NCI-H2107 (cell line): ENCODE data around the gene SLC35A5.

Experiments
- DNase-seq: peaks from one replicate; lab custom pipeline; 2025; lab: John Stamatoyannopoulos, UW

SLC35A5 gene

GRCh38 chr3:112572701-112573100 lies 10.9 kb downstream of the SLC35A5 start:
- DNase-seq: no peak

GRCh38 chr3:112579232-112579631 lies 17.4 kb downstream of the SLC35A5 start:
- no peak for DNase-seq

DNA sequence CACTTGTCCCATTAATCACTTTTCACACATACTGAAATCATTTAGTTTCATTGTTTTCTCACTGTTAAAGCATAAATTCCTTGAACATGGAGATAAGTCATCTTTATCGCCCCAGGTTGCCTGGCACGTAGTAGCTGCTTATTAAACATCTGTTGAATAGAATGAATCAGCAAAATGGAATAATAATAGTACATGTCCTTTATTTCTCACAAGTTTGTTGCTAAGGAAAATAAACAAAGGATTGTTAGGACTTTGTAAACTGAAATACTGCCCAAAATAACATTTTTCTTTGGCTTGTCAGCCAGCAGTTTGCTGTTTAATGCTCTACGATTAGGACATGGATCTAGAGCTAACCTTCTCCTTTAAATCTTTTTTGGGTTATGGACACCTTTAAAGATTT lies 17.9 kb downstream of the SLC35A5 start:
- DNase-seq: no peak

DNA sequence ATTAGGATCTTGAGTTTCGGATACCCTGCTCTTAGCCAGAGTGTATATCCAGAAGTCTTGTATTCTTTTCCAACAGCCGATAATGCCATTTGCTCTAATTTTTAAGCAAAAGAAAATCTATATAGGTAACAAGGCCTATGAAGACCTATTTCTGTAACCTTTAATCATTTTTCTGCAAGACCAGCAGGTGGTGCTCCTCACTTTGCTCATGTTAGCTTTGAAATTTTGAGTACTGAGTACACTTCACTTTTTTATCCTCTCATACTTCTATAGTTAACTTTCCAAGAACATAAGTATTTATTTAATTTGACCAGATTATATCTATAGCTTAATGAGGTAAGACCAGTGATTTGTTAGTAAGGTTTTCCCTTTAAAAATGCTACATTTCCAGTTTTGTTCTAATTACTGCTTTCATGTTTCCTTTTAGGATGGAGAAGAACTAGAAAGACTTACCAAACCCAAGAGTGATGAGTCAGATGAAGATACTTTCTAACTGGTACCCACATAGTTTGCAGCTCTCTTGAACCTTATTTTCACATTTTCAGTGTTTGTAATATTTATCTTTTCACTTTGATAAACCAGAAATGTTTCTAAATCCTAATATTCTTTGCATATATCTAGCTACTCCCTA lies 20.5 kb downstream of the SLC35A5 start:
- DNase-seq: peak; percentile 52

- no peak for DNase-seq
These were observed 21.3 kb downstream of the SLC35A5 start for GRCh38 chr3:112583105-112583504.

DNA sequence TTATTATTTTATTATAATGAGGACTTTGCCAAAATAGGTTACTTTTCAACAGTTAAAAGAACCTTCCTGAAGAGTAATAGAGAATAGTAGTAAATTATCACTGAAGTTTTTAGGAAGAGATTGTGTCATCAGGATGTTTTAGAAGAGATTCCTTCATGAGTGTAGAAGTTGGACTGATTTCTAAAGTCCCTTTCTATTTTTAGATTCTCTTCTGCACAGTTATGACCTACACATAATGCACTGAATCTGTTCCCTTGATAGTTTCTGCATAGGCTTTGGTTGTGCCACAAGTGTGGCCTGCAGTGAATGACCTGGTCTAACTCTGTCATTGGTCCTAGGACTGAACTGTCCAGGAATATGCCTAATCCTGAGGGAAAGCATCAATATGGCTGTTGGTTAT lies 23.9 kb downstream of the SLC35A5 start:
- DNase-seq: no peak

DNA sequence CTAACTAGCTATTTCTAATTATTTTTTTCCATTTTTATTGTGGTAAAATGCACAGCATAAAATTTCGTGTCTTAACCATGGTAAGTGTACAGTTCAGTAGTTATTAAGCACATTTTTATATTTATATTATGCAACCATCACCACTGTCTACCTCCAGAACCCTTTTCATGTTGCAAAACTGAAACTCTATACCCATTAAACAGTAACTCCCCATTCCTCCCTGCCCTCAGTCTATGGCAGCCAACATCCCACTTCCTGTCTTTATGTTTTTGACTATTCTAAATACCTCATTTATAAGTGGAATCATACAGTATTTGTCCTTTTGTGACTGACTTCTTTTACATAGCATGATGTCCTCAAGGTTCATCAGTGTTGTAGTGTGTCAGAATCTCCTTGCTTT lies 25.5 kb downstream of the SLC35A5 start:
- DNase-seq: no peak

GRCh38 chr3:112593258-112593657 lies 31.4 kb downstream of the SLC35A5 start:
- no peak for DNase-seq

GRCh38 chr3:112594856-112595255 lies 33.0 kb downstream of the SLC35A5 start:
- no peak for DNase-seq

DNA sequence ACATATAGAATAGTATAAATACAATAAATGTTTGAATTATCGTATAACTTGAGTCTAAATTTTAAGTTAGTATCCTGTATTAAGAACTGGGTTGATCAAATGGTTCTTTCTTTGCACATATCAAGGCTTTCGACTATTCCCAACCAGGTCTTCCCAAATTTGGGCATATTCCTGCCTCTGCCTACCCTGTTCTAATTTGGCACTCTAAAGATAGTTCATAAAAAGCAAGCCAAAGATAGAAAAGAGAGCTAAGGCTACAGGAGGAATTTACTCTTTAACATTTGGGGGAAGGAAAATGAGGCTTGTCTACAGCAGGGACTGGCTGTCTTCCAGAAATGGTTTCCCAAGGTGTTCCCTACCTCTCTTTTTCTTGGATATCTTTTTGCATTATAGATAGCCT lies 36.1 kb downstream of the SLC35A5 start:
- DNase-seq: no peak

DNA sequence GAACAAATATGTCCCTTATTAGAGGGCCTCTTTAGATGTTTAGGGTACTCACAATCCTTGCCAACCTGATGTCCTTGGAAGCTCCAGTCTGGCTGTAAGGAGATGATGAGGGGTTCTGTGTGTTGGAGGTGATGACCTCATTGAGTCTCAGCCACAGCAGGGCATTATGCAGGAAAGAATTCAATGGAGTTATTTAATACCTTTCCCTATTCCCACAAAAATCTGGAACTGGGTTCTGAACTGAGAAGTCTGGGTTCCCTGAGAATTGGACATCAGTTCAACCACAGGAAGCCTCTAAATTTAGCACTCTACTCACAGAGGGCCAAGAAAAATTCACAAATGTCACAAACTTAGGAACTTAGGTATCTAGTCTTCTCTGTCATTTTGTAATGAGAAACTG lies 36.9 kb downstream of the SLC35A5 start:
- no peak for DNase-seq

DNA sequence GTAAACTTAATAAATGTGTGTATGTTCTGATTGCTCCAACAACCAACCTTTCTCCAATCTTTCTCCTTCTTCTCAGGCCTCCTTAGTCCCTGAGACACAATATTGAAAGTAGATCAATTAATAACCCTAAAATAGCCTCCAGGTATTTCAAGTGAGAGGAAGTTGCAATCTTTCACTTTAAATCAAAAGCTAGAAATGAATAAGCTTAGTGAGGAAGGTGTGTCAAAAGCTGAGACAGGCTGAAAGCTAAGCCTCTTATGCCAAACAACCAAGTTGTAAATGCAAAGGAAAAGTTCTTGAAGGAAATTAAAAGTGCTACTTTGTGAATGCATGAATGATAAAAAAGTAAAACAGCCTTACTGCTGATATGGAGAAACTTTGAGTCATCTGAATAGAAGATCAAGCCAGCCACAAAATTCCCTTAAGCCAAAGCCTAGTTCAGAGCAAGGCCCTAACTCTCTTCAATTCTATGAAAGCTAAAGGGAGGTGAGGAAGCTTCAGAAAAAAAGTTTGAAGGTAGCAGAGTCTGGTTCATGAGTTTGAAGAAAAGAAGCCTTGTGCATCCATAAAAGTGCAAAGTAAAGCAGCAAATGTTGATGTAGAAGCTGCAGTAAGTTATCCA lies 40.5 kb downstream of the SLC35A5 start:
- DNase-seq: no peak

- DNase-seq: no peak
These were observed 42.7 kb downstream of the SLC35A5 start for GRCh38 chr3:112604536-112604935.

DNA sequence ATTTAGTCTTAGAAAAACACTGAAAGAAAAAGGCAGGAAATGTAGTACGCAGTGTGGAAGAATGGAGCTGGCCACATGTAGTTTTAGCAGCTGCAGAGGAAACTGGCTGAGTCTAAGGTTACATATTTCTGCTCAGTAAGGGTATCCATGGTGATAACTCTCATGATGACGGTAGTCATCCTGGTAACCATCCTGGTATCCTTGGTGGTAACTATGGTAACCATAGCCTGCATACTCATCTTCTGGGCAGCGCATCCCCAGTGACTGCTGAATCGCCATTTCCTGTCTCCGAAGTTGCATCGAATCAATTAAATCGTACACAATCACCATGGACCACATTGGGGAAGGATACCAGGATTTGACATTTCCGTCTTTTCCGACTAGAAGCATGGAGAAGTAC lies 43.4 kb downstream of the SLC35A5 start:
- no peak for DNase-seq

DNA sequence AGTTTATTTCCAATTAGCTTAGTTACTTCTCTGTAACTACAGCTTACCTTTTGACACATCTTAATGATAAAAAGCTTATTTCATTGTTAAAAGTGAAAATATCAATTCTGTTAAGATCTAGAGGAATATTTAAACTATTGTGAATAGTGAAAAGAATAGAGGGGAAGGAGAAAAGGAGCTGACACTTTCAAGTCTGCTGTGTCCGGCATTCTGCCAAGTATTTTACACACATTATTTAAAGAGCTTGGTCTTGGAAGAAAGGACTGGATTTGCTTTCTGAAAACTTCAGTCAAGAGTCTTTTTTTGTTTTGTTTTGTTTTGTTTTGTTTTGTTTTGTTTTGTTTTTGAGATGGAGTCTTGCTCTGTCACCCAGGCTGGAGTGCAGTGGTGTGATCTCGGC lies 44.3 kb downstream of the SLC35A5 start:
- no peak for DNase-seq

DNA sequence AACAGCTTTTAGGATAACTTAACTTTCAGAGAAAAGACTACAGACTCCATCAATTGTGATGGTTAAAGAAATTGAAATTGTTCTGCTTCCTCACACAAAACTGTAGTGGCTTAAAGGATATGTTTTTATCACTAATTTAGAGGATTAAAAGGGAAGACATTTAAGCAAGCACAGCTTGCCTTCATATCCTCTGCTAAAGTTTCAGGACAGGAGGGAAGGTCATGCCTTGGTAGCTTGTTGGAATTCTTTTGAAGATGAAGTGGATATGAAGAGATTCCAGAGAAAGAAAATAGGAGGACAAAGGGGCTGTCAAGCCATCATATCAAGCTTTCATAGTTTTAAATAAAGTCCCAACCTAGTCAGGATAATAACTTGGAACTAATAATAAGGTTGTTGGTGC lies 46.0 kb downstream of the SLC35A5 start:
- DNase-seq: no peak

GRCh38 chr3:112610121-112610520 lies 48.3 kb downstream of the SLC35A5 start:
- DNase-seq: no peak

DNA sequence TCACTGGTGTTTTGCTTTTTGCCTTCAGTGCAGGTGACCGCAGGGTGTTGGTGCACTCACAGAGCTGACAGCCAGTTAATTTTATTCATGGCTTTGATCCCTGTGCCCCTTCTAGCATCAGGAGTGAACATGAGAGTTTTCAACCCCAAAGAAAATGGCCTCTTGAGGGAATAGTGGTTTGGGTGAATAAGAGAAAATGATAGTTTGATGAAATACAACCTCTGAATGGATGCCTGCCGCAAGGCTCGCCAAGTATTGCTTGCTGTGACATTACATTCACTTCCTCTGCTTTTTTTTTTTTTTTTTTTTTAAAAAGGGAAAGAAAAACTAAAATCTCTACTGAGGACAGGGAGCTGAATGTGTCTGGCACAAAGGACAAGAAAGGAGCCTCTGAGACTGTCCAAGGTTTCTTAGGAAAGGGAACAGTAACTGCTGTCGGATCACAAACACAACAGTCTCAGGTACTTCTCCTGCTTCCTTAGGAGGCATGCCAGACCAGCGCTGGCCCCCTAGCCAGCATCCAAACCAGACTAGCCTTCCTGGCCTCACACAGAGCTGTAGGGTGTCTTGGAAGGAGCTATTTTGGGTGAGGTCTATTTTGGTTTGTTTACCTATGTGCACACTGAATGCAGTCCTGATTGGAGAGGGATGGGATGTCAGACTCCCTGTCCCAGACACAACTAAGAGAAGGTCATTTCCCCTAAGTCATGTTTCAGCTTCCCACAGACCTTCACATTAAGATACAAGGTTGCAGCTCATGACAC lies 50.1 kb downstream of the SLC35A5 start:
- peak; percentile 77 for DNase-seq

DNA sequence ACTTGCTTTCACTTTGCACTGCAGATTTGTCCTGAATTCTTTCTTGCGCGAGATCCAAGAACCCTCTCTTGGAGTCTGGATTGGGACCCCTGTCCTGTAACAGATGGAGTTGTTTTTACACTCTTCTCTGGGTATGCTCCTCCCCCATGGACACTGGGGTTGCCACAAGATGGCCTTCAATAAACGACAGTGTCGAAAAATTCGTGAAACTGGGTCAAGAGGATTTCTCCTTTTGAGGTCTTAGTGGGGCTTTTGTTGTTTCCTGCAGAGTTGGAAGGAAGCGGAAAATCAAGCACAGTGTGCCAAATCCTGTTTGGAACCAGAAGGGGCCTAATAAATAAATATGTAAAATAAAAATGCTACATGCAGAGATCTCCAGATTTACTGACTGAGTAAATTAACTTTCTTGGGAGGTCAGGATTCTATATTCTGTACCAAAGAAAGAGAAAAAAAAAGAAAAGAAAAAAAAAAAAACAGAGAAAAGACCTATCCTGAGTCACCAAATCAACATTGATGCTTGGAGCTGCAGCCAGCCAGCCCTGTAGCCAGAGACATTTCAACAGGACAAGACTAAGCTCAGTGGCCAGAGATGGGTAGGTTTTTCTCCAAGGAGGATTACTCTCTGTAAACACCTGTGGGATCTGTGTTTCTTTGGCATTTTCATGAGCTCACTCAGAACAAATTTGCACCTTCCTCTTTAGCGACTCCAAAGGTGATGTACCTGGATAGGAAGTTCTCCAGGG lies 54.3 kb downstream of the SLC35A5 start:
- DNase-seq: no peak

- DNase-seq: peak; percentile 17
These were observed 55.4 kb downstream of the SLC35A5 start for GRCh38 chr3:112617285-112617684.

GRCh38 chr3:112619295-112619694 lies 57.5 kb downstream of the SLC35A5 start:
- DNase-seq: no peak

DNA sequence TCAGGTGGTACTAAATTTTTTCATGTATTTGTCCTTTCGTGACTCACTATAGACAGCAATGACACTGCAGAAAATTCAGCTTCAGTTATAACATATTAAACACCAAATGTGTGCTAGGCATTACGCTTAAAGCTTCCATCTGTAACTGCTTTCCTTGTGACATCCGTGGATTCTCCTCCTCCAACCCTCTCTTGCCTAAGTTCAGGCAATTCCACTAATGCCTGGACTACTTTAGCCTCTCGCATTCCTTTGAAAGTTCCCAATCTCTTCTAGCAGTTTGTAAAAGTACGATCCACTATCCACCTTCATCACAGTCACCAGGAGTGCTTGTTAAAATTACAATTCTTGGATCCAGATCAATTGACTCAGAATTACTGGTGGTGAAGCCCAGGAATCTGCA lies 61.4 kb downstream of the SLC35A5 start:
- DNase-seq: no peak

GRCh38 chr3:112623717-112624116 lies 61.9 kb downstream of the SLC35A5 start:
- DNase-seq: no peak
